Measurements from ENCODE around the gene CD58.

Gene CD58

GRCh38 chr1:116504308-116505156, 66.3 kb downstream of the CD58 start:
- Mint-ChIP-seq H3K4me1 (peaks cover 66% of the 10 kb centered on the region), H3K27ac (peak overlapping the region; percentile 82), H3K36me3 (peaks cover 22% of the 10 kb centered on the region), H3K27me3 (no peaks in the 10 kb centered on the region), H3K4me3 (peak overlapping the region; percentile 40), H3K9me3 (no peaks in the 10 kb centered on the region)
- ATAC-seq: peak; percentile 99

GRCh38 chr1:116503546-116504307, 67.1 kb downstream of the CD58 start:
- peak overlapping the region; percentile 82 for H3K27ac Mint-ChIP-seq
- peaks cover 65% of the 10 kb centered on the region for H3K4me1 Mint-ChIP-seq
- no peaks in the 10 kb centered on the region for H3K27me3 Mint-ChIP-seq
- no peak overlapping the region for H3K4me3 Mint-ChIP-seq
- peak; percentile 37 for ATAC-seq
- peaks cover 27% of the 10 kb centered on the region for H3K36me3 Mint-ChIP-seq
- no peaks in the 10 kb centered on the region for H3K9me3 Mint-ChIP-seq

GRCh38 chr1:116502671-116503314, 68.0 kb downstream of the CD58 start:
- Mint-ChIP-seq H3K9me3 (no peaks in the 10 kb centered on the region), H3K27me3 (no peaks in the 10 kb centered on the region), H3K27ac (peak overlapping the region; percentile 82), H3K4me3 (peak overlapping the region; percentile 38), H3K4me1 (peaks cover 57% of the 10 kb centered on the region), H3K36me3 (peaks cover 27% of the 10 kb centered on the region)
- ATAC-seq: no peak

- Mint-ChIP-seq H3K9me3 (no peaks in the 10 kb centered on the region), H3K36me3 (peaks cover 33% of the 10 kb centered on the region), H3K4me1 (peaks cover 56% of the 10 kb centered on the region), H3K27ac (peak overlapping the region; percentile 82), H3K27me3 (no peaks in the 10 kb centered on the region), H3K4me3 (no peak overlapping the region)
- no peak for ATAC-seq
Measured at GRCh38 chr1:116501870-116502244, 69.0 kb downstream of the CD58 start.

GRCh38 chr1:116501125-116501869, 69.5 kb downstream of the CD58 start:
- Mint-ChIP-seq H3K27ac (peak overlapping the region; percentile 82), H3K36me3 (peaks cover 37% of the 10 kb centered on the region), H3K9me3 (no peaks in the 10 kb centered on the region), H3K27me3 (no peaks in the 10 kb centered on the region), H3K4me1 (peaks cover 56% of the 10 kb centered on the region), H3K4me3 (no peak overlapping the region)
- no peak for ATAC-seq

GRCh38 chr1:116498789-116499628, 71.8 kb downstream of the CD58 start:
- peaks cover 37% of the 10 kb centered on the region for H3K4me1 Mint-ChIP-seq
- no peak for ATAC-seq
- H3K4me3 Mint-ChIP-seq: no peak overlapping the region
- no peaks in the 10 kb centered on the region for H3K27me3 Mint-ChIP-seq
- peak overlapping the region; percentile 71 for H3K27ac Mint-ChIP-seq
- peaks cover 47% of the 10 kb centered on the region for H3K36me3 Mint-ChIP-seq
- no peaks in the 10 kb centered on the region for H3K9me3 Mint-ChIP-seq

GRCh38 chr1:116497656-116498055, 73.2 kb downstream of the CD58 start:
- ATAC-seq: no peak
- H3K4me3 Mint-ChIP-seq: no peak overlapping the region
- H3K36me3 Mint-ChIP-seq: peaks cover 57% of the 10 kb centered on the region
- peaks cover 25% of the 10 kb centered on the region for H3K4me1 Mint-ChIP-seq
- peak overlapping the region; percentile 71 for H3K27ac Mint-ChIP-seq
- no peaks in the 10 kb centered on the region for H3K27me3 Mint-ChIP-seq
- H3K9me3 Mint-ChIP-seq: no peaks in the 10 kb centered on the region

- Mint-ChIP-seq H3K4me3 (no peak overlapping the region), H3K9me3 (no peaks in the 10 kb centered on the region), H3K4me1 (peaks cover 23% of the 10 kb centered on the region), H3K27ac (peak overlapping the region; percentile 71), H3K27me3 (no peaks in the 10 kb centered on the region), H3K36me3 (peaks cover 51% of the 10 kb centered on the region)
- ATAC-seq: no peak
Measured at GRCh38 chr1:116496898-116497297, 73.9 kb downstream of the CD58 start.

- peaks cover 49% of the 10 kb centered on the region for H3K36me3 Mint-ChIP-seq
- H3K27ac Mint-ChIP-seq: peak overlapping the region; percentile 71
- ATAC-seq: no peak
- H3K27me3 Mint-ChIP-seq: no peaks in the 10 kb centered on the region
- H3K4me3 Mint-ChIP-seq: no peak overlapping the region
- peaks cover 22% of the 10 kb centered on the region for H3K4me1 Mint-ChIP-seq
- no peaks in the 10 kb centered on the region for H3K9me3 Mint-ChIP-seq
Measured at GRCh38 chr1:116496380-116496779, 74.4 kb downstream of the CD58 start.

- Mint-ChIP-seq H3K9me3 (no peaks in the 10 kb centered on the region), H3K4me1 (peaks cover 18% of the 10 kb centered on the region), H3K36me3 (peaks cover 41% of the 10 kb centered on the region), H3K4me3 (no peak overlapping the region), H3K27ac (no peak overlapping the region), H3K27me3 (no peaks in the 10 kb centered on the region)
- ATAC-seq: no peak
Measured at GRCh38 chr1:116495535-116495934, 75.3 kb downstream of the CD58 start.

GRCh38 chr1:116494745-116495144, 76.1 kb downstream of the CD58 start:
- H3K4me1 Mint-ChIP-seq: peaks cover 21% of the 10 kb centered on the region
- H3K36me3 Mint-ChIP-seq: peaks cover 38% of the 10 kb centered on the region
- H3K9me3 Mint-ChIP-seq: no peaks in the 10 kb centered on the region
- H3K27me3 Mint-ChIP-seq: no peaks in the 10 kb centered on the region
- H3K27ac Mint-ChIP-seq: no peak overlapping the region
- no peak for ATAC-seq
- H3K4me3 Mint-ChIP-seq: no peak overlapping the region

- ATAC-seq: no peak
- Mint-ChIP-seq H3K36me3 (peaks cover 38% of the 10 kb centered on the region), H3K4me1 (peaks cover 24% of the 10 kb centered on the region), H3K27me3 (no peaks in the 10 kb centered on the region), H3K9me3 (no peaks in the 10 kb centered on the region), H3K27ac (no peak overlapping the region), H3K4me3 (no peak overlapping the region)
Measured at GRCh38 chr1:116494353-116494692, 76.5 kb downstream of the CD58 start.

GRCh38 chr1:116493484-116494352, 77.1 kb downstream of the CD58 start:
- no peak for ATAC-seq
- no peaks in the 10 kb centered on the region for H3K27me3 Mint-ChIP-seq
- no peaks in the 10 kb centered on the region for H3K9me3 Mint-ChIP-seq
- no peak overlapping the region for H3K4me3 Mint-ChIP-seq
- H3K27ac Mint-ChIP-seq: no peak overlapping the region
- peaks cover 23% of the 10 kb centered on the region for H3K4me1 Mint-ChIP-seq
- H3K36me3 Mint-ChIP-seq: peaks cover 33% of the 10 kb centered on the region

All from stimulated activated memory B cell treated with anti-CD40 and anti-IgM and Interleukin-4, amounts not matched to agents 10 μg/mL and 1 μg/mL and 100 μg/mL, for 72 hours (primary cell).